ENCODE measurements around the gene GRIA1. TPM values are rescaled to one million over a fixed set of nuclear protein-coding genes. Genes with fewer than 3 reads are reported as not detected.

Gene GRIA1
- total RNA-seq, 1 donor from 2014 or later, result 21.9 TPM

DNA sequence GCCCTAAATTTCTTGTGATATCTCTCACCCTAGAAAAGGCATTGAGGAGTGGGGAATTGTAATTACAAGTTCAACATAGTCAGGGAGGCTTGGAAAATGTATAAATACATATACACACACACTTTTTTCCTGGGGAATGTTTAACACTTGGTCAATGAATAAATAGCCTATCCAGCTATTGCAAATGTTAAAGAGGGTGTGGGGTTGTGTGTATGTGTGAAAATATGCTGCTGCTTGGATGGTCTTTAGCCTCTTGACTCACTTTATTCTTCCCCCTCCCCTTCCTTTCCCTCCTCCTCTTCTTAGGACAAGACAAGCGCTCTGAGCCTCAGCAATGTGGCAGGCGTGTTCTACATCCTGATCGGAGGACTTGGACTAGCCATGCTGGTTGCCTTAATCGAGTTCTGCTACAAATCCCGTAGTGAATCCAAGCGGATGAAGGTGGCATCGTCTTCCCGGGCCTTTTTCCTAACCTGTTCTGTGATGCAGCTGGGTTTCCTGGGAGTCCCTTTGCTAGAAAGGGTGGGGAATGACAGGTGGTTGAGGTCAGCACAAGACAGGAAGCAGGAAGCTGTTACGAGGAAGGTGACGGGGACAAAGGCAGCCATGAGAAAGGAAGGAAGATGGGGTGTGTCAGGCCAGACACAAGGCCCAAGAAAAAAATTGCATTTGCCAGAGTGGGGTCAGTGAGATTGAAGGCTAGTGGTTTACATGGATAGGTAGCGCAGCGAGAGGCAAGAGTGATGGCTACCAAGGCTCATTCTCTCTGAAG is 311.8 kb downstream of the GRIA1 start:
- no peak for DNase-seq (ENCODE audit: low spot score)

DNA sequence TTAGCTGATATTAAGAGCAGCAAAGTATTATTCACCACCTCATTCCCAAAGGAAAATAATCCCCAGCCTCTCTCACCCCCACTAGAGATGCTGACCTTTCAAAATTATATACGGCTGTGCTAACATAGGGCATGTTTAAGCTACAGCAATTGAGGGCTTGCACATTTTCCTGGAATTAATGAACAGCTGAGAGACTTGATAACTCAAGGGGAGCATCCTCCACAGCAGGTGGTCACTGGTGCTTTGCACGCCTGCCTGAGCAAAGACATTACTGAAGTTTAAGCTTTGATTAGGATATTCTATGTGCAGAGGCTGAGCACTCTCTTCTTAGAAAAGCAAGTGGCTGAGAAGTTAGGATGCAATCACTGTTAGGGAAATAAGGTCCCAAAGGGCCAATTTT is 317.3 kb downstream of the GRIA1 start:
- Mint-ChIP-seq H3K27ac (ENCODE audit: unreplicated experiment) (no peak overlapping the region), H3K4me3 (ENCODE audit: unreplicated experiment) (no peak overlapping the region), H3K27me3 (ENCODE audit: unreplicated experiment) (no peaks in the 10 kb centered on the region), H3K4me1 (ENCODE audit: unreplicated experiment) (peaks cover 2% of the 10 kb centered on the region), H3K36me3 (ENCODE audit: low read depth, unreplicated experiment) (peaks cover 24% of the 10 kb centered on the region), H3K9me3 (ENCODE audit: unreplicated experiment) (no peaks in the 10 kb centered on the region)
- TF ChIP-seq, protein P1, sequence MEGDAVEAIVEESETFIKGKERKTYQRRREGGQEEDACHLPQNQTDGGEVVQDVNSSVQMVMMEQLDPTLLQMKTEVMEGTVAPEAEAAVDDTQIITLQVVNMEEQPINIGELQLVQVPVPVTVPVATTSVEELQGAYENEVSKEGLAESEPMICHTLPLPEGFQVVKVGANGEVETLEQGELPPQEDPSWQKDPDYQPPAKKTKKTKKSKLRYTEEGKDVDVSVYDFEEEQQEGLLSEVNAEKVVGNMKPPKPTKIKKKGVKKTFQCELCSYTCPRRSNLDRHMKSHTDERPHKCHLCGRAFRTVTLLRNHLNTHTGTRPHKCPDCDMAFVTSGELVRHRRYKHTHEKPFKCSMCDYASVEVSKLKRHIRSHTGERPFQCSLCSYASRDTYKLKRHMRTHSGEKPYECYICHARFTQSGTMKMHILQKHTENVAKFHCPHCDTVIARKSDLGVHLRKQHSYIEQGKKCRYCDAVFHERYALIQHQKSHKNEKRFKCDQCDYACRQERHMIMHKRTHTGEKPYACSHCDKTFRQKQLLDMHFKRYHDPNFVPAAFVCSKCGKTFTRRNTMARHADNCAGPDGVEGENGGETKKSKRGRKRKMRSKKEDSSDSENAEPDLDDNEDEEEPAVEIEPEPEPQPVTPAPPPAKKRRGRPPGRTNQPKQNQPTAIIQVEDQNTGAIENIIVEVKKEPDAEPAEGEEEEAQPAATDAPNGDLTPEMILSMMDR (IDR thresholded peaks at IDR 0.05; ENCODE audit: unreplicated experiment), result no peak
- DNase-seq (ENCODE audit: low spot score), result no peak

More for the DNA sequence above, 311.8 kb downstream of the GRIA1 start:
- H3K27ac Mint-ChIP-seq (ENCODE audit: unreplicated experiment), result peak overlapping the region; percentile 87
- H3K4me3 Mint-ChIP-seq (ENCODE audit: unreplicated experiment), result no peak overlapping the region
- H3K27me3 Mint-ChIP-seq (ENCODE audit: unreplicated experiment), result peaks cover 5% of the 10 kb centered on the region
- H3K9me3 Mint-ChIP-seq (ENCODE audit: unreplicated experiment), result no peaks in the 10 kb centered on the region
- TF ChIP-seq, protein P1 (IDR thresholded peaks at IDR 0.05; ENCODE audit: unreplicated experiment), result no peak
- H3K36me3 Mint-ChIP-seq (ENCODE audit: low read depth, unreplicated experiment), result peaks cover 21% of the 10 kb centered on the region
- H3K4me1 Mint-ChIP-seq (ENCODE audit: unreplicated experiment), result peaks cover 28% of the 10 kb centered on the region

GRCh38 chr5:153809166-153809565 is 318.7 kb downstream of the GRIA1 start:
- TF ChIP-seq, protein P1 (IDR thresholded peaks at IDR 0.05; ENCODE audit: unreplicated experiment), result no peak
- H3K9me3 Mint-ChIP-seq (ENCODE audit: unreplicated experiment), result no peaks in the 10 kb centered on the region
- DNase-seq (ENCODE audit: low spot score), result no peak
- no peak overlapping the region for H3K4me3 Mint-ChIP-seq (ENCODE audit: unreplicated experiment)
- H3K27me3 Mint-ChIP-seq (ENCODE audit: unreplicated experiment), result no peaks in the 10 kb centered on the region
- H3K27ac Mint-ChIP-seq (ENCODE audit: unreplicated experiment), result no peak overlapping the region
- peaks cover 21% of the 10 kb centered on the region for H3K36me3 Mint-ChIP-seq (ENCODE audit: low read depth, unreplicated experiment)
- no peaks in the 10 kb centered on the region for H3K4me1 Mint-ChIP-seq (ENCODE audit: unreplicated experiment)

DNA sequence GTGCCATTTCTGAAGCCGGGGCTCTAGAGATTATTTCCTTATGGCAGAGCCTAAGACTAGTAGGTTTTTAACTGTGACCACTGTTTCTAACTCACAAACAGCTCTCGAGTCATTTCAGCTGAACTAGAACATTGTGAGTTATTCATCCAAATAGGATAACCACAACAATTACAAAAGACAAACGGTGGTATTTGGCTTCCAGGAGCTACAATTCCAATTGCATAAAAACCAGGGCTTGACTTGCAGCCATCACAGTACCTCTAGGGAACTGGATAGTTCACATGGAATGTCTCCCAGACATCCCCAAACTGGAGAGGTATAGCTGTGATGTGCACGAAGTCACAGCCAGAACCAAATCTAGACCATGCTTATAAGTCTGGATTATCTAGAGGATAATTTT is 323.4 kb downstream of the GRIA1 start:
- H3K27ac Mint-ChIP-seq (ENCODE audit: unreplicated experiment), result no peak overlapping the region
- no peak for DNase-seq (ENCODE audit: low spot score)
- H3K36me3 Mint-ChIP-seq (ENCODE audit: low read depth, unreplicated experiment), result peaks cover 17% of the 10 kb centered on the region
- H3K27me3 Mint-ChIP-seq (ENCODE audit: unreplicated experiment), result peaks cover 3% of the 10 kb centered on the region
- H3K4me3 Mint-ChIP-seq (ENCODE audit: unreplicated experiment), result no peak overlapping the region
- no peaks in the 10 kb centered on the region for H3K4me1 Mint-ChIP-seq (ENCODE audit: unreplicated experiment)
- TF ChIP-seq, protein P1 (IDR thresholded peaks at IDR 0.05; ENCODE audit: unreplicated experiment), result no peak
- no peaks in the 10 kb centered on the region for H3K9me3 Mint-ChIP-seq (ENCODE audit: unreplicated experiment)

GRCh38 chr5:153816870-153817269 is 326.4 kb downstream of the GRIA1 start:
- Mint-ChIP-seq H3K36me3 (ENCODE audit: low read depth, unreplicated experiment) (peaks cover 4% of the 10 kb centered on the region), H3K27ac (ENCODE audit: unreplicated experiment) (no peak overlapping the region), H3K4me3 (ENCODE audit: unreplicated experiment) (no peak overlapping the region), H3K9me3 (ENCODE audit: unreplicated experiment) (no peaks in the 10 kb centered on the region), H3K4me1 (ENCODE audit: unreplicated experiment) (no peaks in the 10 kb centered on the region), H3K27me3 (ENCODE audit: unreplicated experiment) (peaks cover 3% of the 10 kb centered on the region)
- TF ChIP-seq, protein P1 (IDR thresholded peaks at IDR 0.05; ENCODE audit: unreplicated experiment), result no peak
- no peak for DNase-seq (ENCODE audit: low spot score)

Data from endothelial cell (in vitro differentiated cells).